ENCODE measurements around the gene KMT2E.

KMT2E gene

GRCh38 chr7:105032553-105033214 lies 18.7 kb downstream of the KMT2E start:
- no peaks in the 10 kb centered on the region for H3K36me3 ChIP-seq
- H3K9me3 ChIP-seq (ENCODE audit: severe bottlenecking), result no peaks in the 10 kb centered on the region
- no peak overlapping the region for H3K27ac ChIP-seq
- DNase-seq, result no peak
- no peak for TF ChIP-seq CTCF (IDR thresholded peaks at IDR 0.05; ENCODE audit: low read depth, low read length)
- H3K4me3 ChIP-seq (ENCODE audit: low read depth, low read length), result no peak overlapping the region
- no peaks in the 10 kb centered on the region for H3K27me3 ChIP-seq (ENCODE audit: insufficient read depth, low read depth, severe bottlenecking)

GRCh38 chr7:105035349-105035748 lies 21.3 kb downstream of the KMT2E start:
- H3K27me3 ChIP-seq (ENCODE audit: insufficient read depth, low read depth, severe bottlenecking), result no peaks in the 10 kb centered on the region
- no peak for DNase-seq
- peak overlapping the region; percentile 53 for H3K27ac ChIP-seq
- no peak for TF ChIP-seq CTCF (IDR thresholded peaks at IDR 0.05; ENCODE audit: low read depth, low read length)
- H3K36me3 ChIP-seq, result no peaks in the 10 kb centered on the region
- no peaks in the 10 kb centered on the region for H3K9me3 ChIP-seq (ENCODE audit: severe bottlenecking)
- H3K4me3 ChIP-seq (ENCODE audit: low read depth, low read length), result no peak overlapping the region

- no peak overlapping the region for H3K4me3 ChIP-seq (ENCODE audit: low read depth, low read length)
- DNase-seq, result peak; percentile 83
- no peaks in the 10 kb centered on the region for H3K9me3 ChIP-seq (ENCODE audit: severe bottlenecking)
- H3K36me3 ChIP-seq, result peaks cover 3% of the 10 kb centered on the region
- no peaks in the 10 kb centered on the region for H3K27me3 ChIP-seq (ENCODE audit: insufficient read depth, low read depth, severe bottlenecking)
- H3K27ac ChIP-seq, result peak overlapping the region; percentile 53
- TF ChIP-seq CTCF (IDR thresholded peaks at IDR 0.05; ENCODE audit: low read depth, low read length), result no peak
Measured at GRCh38 chr7:105036217-105037168, 22.5 kb downstream of the KMT2E start.

GRCh38 chr7:105037319-105037718 lies 23.3 kb downstream of the KMT2E start:
- Histone ChIP-seq H3K27ac (no peak overlapping the region), H3K4me3 (ENCODE audit: low read depth, low read length) (no peak overlapping the region), H3K27me3 (ENCODE audit: insufficient read depth, low read depth, severe bottlenecking) (no peaks in the 10 kb centered on the region), H3K36me3 (peaks cover 11% of the 10 kb centered on the region), H3K9me3 (ENCODE audit: severe bottlenecking) (no peaks in the 10 kb centered on the region)
- DNase-seq, result no peak
- no peak for TF ChIP-seq CTCF (IDR thresholded peaks at IDR 0.05; ENCODE audit: low read depth, low read length)

- no peak overlapping the region for H3K4me3 ChIP-seq (ENCODE audit: low read depth, low read length)
- H3K27ac ChIP-seq, result no peak overlapping the region
- no peak for DNase-seq
- peaks cover 72% of the 10 kb centered on the region for H3K36me3 ChIP-seq
- no peaks in the 10 kb centered on the region for H3K9me3 ChIP-seq (ENCODE audit: severe bottlenecking)
- H3K27me3 ChIP-seq (ENCODE audit: insufficient read depth, low read depth, severe bottlenecking), result no peaks in the 10 kb centered on the region
- no peak for TF ChIP-seq CTCF (IDR thresholded peaks at IDR 0.05; ENCODE audit: low read depth, low read length)
Measured at GRCh38 chr7:105044449-105045070, 30.6 kb downstream of the KMT2E start.
